ENCODE results near the gene MEPCE.

DNA sequence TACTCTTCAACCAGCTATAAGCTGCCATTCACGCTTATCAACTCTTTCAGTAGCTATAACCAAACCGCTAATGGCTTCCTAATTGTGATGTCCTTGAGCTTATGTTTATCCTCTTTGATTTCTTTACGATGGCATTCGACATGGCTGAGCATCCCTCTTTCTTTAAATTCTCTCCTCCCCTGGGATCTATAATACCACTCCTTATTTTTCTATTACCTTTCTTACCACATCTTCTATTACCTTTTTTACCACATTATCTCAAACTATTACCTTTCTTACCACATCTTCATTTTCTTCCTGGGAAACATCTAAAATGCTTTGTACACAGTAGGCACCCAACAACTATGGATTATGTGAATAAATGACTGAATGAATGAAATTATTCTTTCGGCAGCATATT, 14.2 kb upstream of the MEPCE start:
- TF ChIP-seq, protein P1, sequence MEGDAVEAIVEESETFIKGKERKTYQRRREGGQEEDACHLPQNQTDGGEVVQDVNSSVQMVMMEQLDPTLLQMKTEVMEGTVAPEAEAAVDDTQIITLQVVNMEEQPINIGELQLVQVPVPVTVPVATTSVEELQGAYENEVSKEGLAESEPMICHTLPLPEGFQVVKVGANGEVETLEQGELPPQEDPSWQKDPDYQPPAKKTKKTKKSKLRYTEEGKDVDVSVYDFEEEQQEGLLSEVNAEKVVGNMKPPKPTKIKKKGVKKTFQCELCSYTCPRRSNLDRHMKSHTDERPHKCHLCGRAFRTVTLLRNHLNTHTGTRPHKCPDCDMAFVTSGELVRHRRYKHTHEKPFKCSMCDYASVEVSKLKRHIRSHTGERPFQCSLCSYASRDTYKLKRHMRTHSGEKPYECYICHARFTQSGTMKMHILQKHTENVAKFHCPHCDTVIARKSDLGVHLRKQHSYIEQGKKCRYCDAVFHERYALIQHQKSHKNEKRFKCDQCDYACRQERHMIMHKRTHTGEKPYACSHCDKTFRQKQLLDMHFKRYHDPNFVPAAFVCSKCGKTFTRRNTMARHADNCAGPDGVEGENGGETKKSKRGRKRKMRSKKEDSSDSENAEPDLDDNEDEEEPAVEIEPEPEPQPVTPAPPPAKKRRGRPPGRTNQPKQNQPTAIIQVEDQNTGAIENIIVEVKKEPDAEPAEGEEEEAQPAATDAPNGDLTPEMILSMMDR (conservative IDR thresholded peaks at IDR 0.05 in 1 of 2, IDR thresholded peaks at IDR 0.05 in 1 of 2; ENCODE audit: extremely low read depth in 1 of 2, insufficient read depth in 1 of 2, low read depth in 1 of 2, low read length in 2 of 2) = no peak
- no peak for TF ChIP-seq EZH2 (IDR thresholded peaks at IDR 0.05; ENCODE audit: borderline replicate concordance, low read length)

Measured in mammary epithelial cell (primary cell).